Transverse colon (tissue), 4 donors: ENCODE measurements around the gene E2F2.

Source experiments
- CTCF ChIP-seq, 5 experiments: fragments of 200-600 bp in 3 of 5; fragments of 450-650 bp in 2 of 5; sonication (generic) in 3 of 5; IDR thresholded peaks; 1 replicate in 2 of 5; 2 replicates in 3 of 5; pipeline ENCODE4 v1.5.1; 2016 to 2017; ENCODE audit warnings: antibody characterized with exemption in 5 of 5, inconsistent platforms in 3 of 5, mild to moderate bottlenecking in 2 of 5, moderate library complexity in 1 of 5
- POLR2A ChIP-seq: fragments of 450-650 bp; IDR thresholded peaks from one replicate; pipeline ENCODE4 v1.6.1; 2016; ENCODE audit warnings: antibody characterized with exemption, mild to moderate bottlenecking, moderate library complexity
- POLR2AphosphoS5 ChIP-seq, 3 donors: sonication (generic); formaldehyde crosslinking; IDR thresholded peaks; one replicate each; pipeline ENCODE4 v1.6.1; 2016; ENCODE audit warnings: antibody characterized with exemption in 3 of 3

DNA sequence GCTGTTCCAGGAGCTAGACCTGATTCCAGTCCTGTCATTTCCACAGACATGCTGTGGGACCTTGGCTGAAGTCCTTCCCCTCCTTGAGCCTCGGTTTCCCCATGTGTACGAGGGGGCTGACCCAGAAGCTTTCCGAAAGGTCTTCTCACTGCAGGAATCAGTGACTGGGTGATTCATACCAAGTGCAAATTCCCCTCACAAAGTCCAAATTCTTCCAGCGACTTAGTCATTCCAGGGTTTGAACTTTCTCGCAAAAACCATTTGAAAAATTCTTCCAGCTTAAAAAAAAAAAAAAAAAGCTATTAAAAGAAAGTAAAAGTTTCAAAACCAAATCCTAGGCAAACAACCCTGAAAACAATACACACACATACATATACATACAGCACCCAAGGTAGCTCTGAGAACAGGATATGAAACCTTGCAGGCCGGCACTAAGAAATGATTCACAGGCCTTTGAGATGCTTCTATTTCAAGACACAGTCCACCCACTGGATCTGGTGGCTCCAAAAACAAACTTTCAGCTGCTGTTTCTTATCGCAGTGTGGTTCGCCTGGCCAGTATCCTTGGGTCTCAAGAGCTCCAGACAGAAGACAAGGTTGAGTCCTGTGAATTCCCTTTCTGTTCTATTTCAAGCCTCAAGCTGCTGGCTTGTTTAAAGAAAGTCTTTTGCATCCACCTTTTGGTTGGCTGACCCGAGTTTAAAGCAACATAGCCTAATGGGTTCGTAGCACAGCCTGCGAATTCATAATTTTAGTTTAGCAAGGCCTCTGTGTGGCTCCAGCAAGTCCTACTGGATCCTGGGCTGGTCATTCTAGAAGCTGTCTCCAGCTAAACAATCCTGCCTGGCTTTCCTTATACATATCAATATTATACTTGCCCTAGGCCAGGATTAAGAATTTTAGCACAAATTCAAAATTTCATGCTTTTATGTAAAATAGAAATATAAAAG, 46.3 kb upstream of the E2F2 start:
- no peak for TF ChIP-seq CTCF (IDR thresholded peaks at IDR 0.05)
- peak in 2 of 3 donors; percentile 12 to 19 for TF ChIP-seq POLR2AphosphoS5 (IDR thresholded peaks at IDR 0.05)
- no peak for TF ChIP-seq POLR2A
